Body of pancreas (tissue), 4 donors: ENCODE data around the gene MST1R. TPM values are rescaled to one million over a fixed set of nuclear protein-coding genes. Genes with fewer than 3 reads are reported as not detected.

Experiments used
- ATAC-seq: fragments of 150-250 bp; one replicate; pipeline ENCODE4 v1.9.1; 2016
- DNase-seq, 4 donors: peaks; one replicate each; pipeline ENCODE4 v3.0.0-alpha.2; 2019
- H3K27ac ChIP-seq, 4 donors: fragments of 200-600 bp; sonication (generic); 1 replicate in 3 of 4; 2 replicates in 1 of 4; pipeline versions ENCODE4 v1.5.1 to v1.6.1; 2016 to 2019; ENCODE audit warnings: mild to moderate bottlenecking in 1 of 4, mixed read lengths in 1 of 4, moderate library complexity in 1 of 4
- H3K27me3 ChIP-seq, 2 donors: fragments of 200-600 bp; sonication (generic); one replicate each; pipeline ENCODE4 v1.6.0; 2016; ENCODE audit warnings: mild to moderate bottlenecking in 1 of 2
- H3K36me3 ChIP-seq, 2 donors: fragments of 200-600 bp; sonication (generic); replicated peaks in 1 of 2; 2 replicates each; pipeline ENCODE4 v1.5.1; 2016; ENCODE audit warnings: low read depth in 2 of 2; ENCODE audit not compliant: insufficient read depth in 1 of 2
- H3K4me1 ChIP-seq: fragments of 200-600 bp; sonication (generic); one replicate; pipeline ENCODE4 v1.6.0; 2016
- H3K4me3 ChIP-seq, 2 donors: fragments of 200-600 bp; sonication (generic); 1 replicate in 1 of 2; 2 replicates in 1 of 2; pipeline ENCODE4 v1.5.1; 2016 to 2019
- H3K9me3 ChIP-seq, 3 donors: fragments of 200-600 bp; sonication (generic); 1 replicate in 2 of 3; 2 replicates in 1 of 3; pipeline ENCODE4 v1.5.1; 2016
- CTCF ChIP-seq, 7 experiments: fragments of 450-650 bp in 4 of 7; fragments of 200-600 bp in 3 of 7; sonication (generic) in 3 of 7; IDR thresholded peaks; one replicate each; pipeline ENCODE4 v1.5.1; 2016 to 2019; ENCODE audit warnings: antibody characterized with exemption in 7 of 7
- POLR2A ChIP-seq, 3 donors: fragments of 450-650 bp; IDR thresholded peaks; one replicate each; pipeline ENCODE4 v1.6.1; 2016; ENCODE audit warnings: antibody characterized with exemption in 3 of 3, mild to moderate bottlenecking in 2 of 3
- WGBS, 2 donors: methylation state at CpG; one replicate each; pipeline ENCODE4 v1.1.5; 2017; 5-methylcytosine and 5-hydroxymethylcytosine counted together
- intact Hi-C: fragments of 100-400 bp; cut with DNase I; formaldehyde crosslinking; loops from one replicate; pipeline ENCODE4 v1.15.1; 2023
- total RNA-seq, 2 donors: library from RNA; depleted of rRNA; stranded (reverse); fragments of >200 nt; gene quantifications; one replicate each; pipeline ENCODE4 v1.1.0, GENCODE V29; 2016

Gene MST1R
- total RNA-seq, 2 donors from 2014 or later = 10.4 to 12.2 TPM

DNA sequence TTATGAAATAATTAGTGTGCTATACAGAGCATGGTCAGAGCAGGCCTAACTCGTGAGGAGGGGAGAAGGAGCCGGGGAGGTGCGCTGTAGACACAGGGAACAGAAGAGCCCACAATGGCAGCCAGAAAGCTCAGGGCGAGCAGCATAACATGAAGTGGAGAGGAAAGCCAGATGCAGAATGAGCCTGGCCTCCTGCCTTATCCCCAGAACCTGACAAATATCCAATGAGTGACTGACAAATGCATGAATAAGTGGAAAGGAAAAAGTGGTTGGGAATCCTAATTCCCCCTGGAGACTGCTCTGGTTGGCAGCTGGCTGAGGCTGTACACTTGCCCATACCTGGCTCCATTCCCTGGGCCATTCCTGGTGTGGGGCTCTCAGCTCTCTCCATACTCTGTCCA is 9.2 kb upstream of the MST1R start:
- DNase-seq (no peak), ATAC-seq (no peak)
- WGBS, 2 donors = 81 to 85% methylated on average over 4 of the region's 4 CpGs
- Histone ChIP-seq H3K4me3 (no peak overlapping the region), H3K27me3 (no peaks in the 10 kb centered on the region), H3K4me1 (no peaks in the 10 kb centered on the region), H3K36me3 (peaks cover 0 to 2% of the 10 kb centered on the region in 2 donors), H3K27ac (no peak overlapping the region), H3K9me3 (no peaks in the 10 kb centered on the region)
- intact Hi-C loops = no loop called here
- TF ChIP-seq CTCF (IDR thresholded peaks at IDR 0.05) = no peak
- no peak for TF ChIP-seq POLR2A (IDR thresholded peaks at IDR 0.05)

GRCh38 chr3:49911611-49912010 is 7.9 kb upstream of the MST1R start:
- peaks cover under 1% of the 10 kb centered on the region for H3K4me1 ChIP-seq
- TF ChIP-seq CTCF (IDR thresholded peaks at IDR 0.05) (no peak), POLR2A (IDR thresholded peaks at IDR 0.05) (no peak)
- peaks cover 0 to 2% of the 10 kb centered on the region in 2 donors for H3K36me3 ChIP-seq
- H3K27ac ChIP-seq = no peak overlapping the region
- WGBS, 2 donors = 78 to 89% methylated on average over 6 to 14 of the region's 15 CpGs
- ATAC-seq (no peak), DNase-seq (no peak)
- intact Hi-C loops = no loop called here
- H3K27me3 ChIP-seq = no peaks in the 10 kb centered on the region
- no peak overlapping the region for H3K4me3 ChIP-seq
- no peaks in the 10 kb centered on the region for H3K9me3 ChIP-seq

GRCh38 chr3:49911124-49911420 is 7.4 kb upstream of the MST1R start:
- no peaks in the 10 kb centered on the region for H3K9me3 ChIP-seq
- H3K27ac ChIP-seq = no peak overlapping the region
- TF ChIP-seq POLR2A (IDR thresholded peaks at IDR 0.05) (no peak), CTCF (IDR thresholded peaks at IDR 0.05) (no peak)
- H3K36me3 ChIP-seq = peaks cover 0 to 2% of the 10 kb centered on the region in 2 donors
- H3K4me3 ChIP-seq = no peak overlapping the region
- H3K4me1 ChIP-seq = peaks cover 6% of the 10 kb centered on the region
- intact Hi-C loops = no loop called here
- no peak for ATAC-seq
- H3K27me3 ChIP-seq = no peaks in the 10 kb centered on the region
- WGBS, 2 donors = 95 to 100% methylated on average over 2 of the region's 2 CpGs
- DNase-seq = no peak

GRCh38 chr3:49910409-49911123 is 6.9 kb upstream of the MST1R start:
- no peak for TF ChIP-seq POLR2A (IDR thresholded peaks at IDR 0.05)
- no peak for TF ChIP-seq CTCF (IDR thresholded peaks at IDR 0.05)
- Histone ChIP-seq H3K4me3 (no peak overlapping the region), H3K27ac (no peak overlapping the region), H3K36me3 (peaks cover 0 to 2% of the 10 kb centered on the region in 2 donors), H3K9me3 (no peaks in the 10 kb centered on the region), H3K4me1 (peaks cover 11% of the 10 kb centered on the region), H3K27me3 (no peaks in the 10 kb centered on the region)
- WGBS, 2 donors = 83 to 87% methylated on average over 27 to 37 of the region's 48 CpGs
- DNase-seq (no peak), ATAC-seq (no peak)
- intact Hi-C loops = no loop called here
